Loucy (cell line): ENCODE measurements around the gene MAPK1IP1L.

Source experiments
- H2AFZ ChIP-seq: fragments of 200-600 bp; sonication (generic); 2 replicates; pipeline ENCODE4 v1.6.0; 2016; ENCODE audit warnings: antibody characterized with exemption, mild to moderate bottlenecking, low read length, moderate library complexity
- H3F3A ChIP-seq: fragments of 200-600 bp; 2 replicates; pipeline ENCODE4 v1.6.0; 2016; ENCODE audit warnings: antibody characterized with exemption, low read depth, mild to moderate bottlenecking
- H3K27me3 ChIP-seq: fragments of 200-600 bp; sonication (generic); 2 replicates; pipeline ENCODE4 v1.6.1; 2014; ENCODE audit warnings: low read length, mild to moderate bottlenecking; ENCODE audit not compliant: insufficient read depth, poor library complexity, severe bottlenecking
- H3K36me3 ChIP-seq: fragments of 200-600 bp; sonication (generic); 2 replicates; pipeline ENCODE4 v1.6.1; 2016; ENCODE audit warnings: low read length; ENCODE audit not compliant: insufficient read depth
- H3K4me1 ChIP-seq: fragments of 200-600 bp; sonication (generic); 2 replicates; pipeline ENCODE4 v1.5.1; 2014; ENCODE audit warnings: low read length, mild to moderate bottlenecking; ENCODE audit not compliant: insufficient read depth, poor library complexity, severe bottlenecking
- H3K4me2 ChIP-seq: fragments of 200-600 bp; sonication (generic); 2 replicates; pipeline ENCODE4 v1.6.0; 2014; ENCODE audit warnings: antibody characterized with exemption, low read length, low read depth, mild to moderate bottlenecking; ENCODE audit not compliant: poor library complexity, severe bottlenecking
- H3K4me3 ChIP-seq: fragments of 200-600 bp; sonication (generic); 2 replicates; pipeline ENCODE4 v1.5.1; 2014; ENCODE audit warnings: low read length, mild to moderate bottlenecking, mixed read lengths; ENCODE audit not compliant: poor library complexity, severe bottlenecking
- H3K79me2 ChIP-seq: fragments of 200-600 bp; sonication (generic); 2 replicates; pipeline ENCODE4 v1.6.1; 2014; ENCODE audit warnings: low read length; ENCODE audit not compliant: insufficient read depth
- H3K9ac ChIP-seq: fragments of 200-600 bp; sonication (generic); 2 replicates; pipeline ENCODE4 v1.6.0; 2014; ENCODE audit warnings: mild to moderate bottlenecking, low read depth, low read length, moderate library complexity; ENCODE audit not compliant: poor library complexity, severe bottlenecking
- H3K9me2 ChIP-seq: fragments of 200-600 bp; sonication (generic); replicated peaks from 2 replicates; pipeline ENCODE4 v1.6.1; 2016; ENCODE audit warnings: low read depth, low read length, mixed read lengths
- H3K9me3 ChIP-seq: fragments of 200-600 bp; sonication (generic); 2 replicates; pipeline ENCODE4 v1.6.1; 2014; ENCODE audit warnings: mild to moderate bottlenecking, antibody characterized with exemption, low read length, low read depth; ENCODE audit not compliant: insufficient read depth
- H4K20me1 ChIP-seq: fragments of 200-600 bp; sonication (generic); 2 replicates; pipeline ENCODE4 v1.6.0; 2014; ENCODE audit warnings: antibody characterized with exemption, low read length, mild to moderate bottlenecking; ENCODE audit not compliant: insufficient read depth, poor library complexity, severe bottlenecking
- CTCF ChIP-seq: fragments of 200-600 bp; sonication (generic); conservative IDR thresholded peaks from 2 replicates; pipeline ENCODE4 v1.5.1; 2014; ENCODE audit warnings: mild to moderate bottlenecking, antibody characterized with exemption, low read length
- EZH2phosphoT487 ChIP-seq: fragments of 200-600 bp; IDR thresholded peaks from 2 replicates; pipeline ENCODE4 v1.6.1; 2018; ENCODE audit warnings: antibody characterized with exemption, mild to moderate bottlenecking, moderate library complexity, borderline replicate concordance

Gene MAPK1IP1L

GRCh38 chr14:55116246-55117030 lies 65.0 kb downstream of the MAPK1IP1L start:
- no peaks in the 10 kb centered on the region for H4K20me1 ChIP-seq
- no peaks in the 10 kb centered on the region for H3K27me3 ChIP-seq
- H2AFZ ChIP-seq: no peak overlapping the region; the same call in 1 of the 2 replicates
- no peak overlapping the region for H3K4me2 ChIP-seq
- H3K9ac ChIP-seq: no peak overlapping the region
- no peaks in the 10 kb centered on the region for H3K36me3 ChIP-seq
- no peaks in the 10 kb centered on the region for H3K9me3 ChIP-seq
- no peak for TF ChIP-seq CTCF
- TF ChIP-seq EZH2phosphoT487: no peak
- H3K79me2 ChIP-seq: no peaks in the 10 kb centered on the region
- H3F3A ChIP-seq: no peaks in the 10 kb centered on the region
- H3K4me1 ChIP-seq: peaks cover 10% of the 10 kb centered on the region
- no peak overlapping the region for H3K4me3 ChIP-seq
- H3K9me2 ChIP-seq: no peaks in the 10 kb centered on the region

GRCh38 chr14:55117803-55118441 lies 66.5 kb downstream of the MAPK1IP1L start:
- no peak for TF ChIP-seq EZH2phosphoT487
- Histone ChIP-seq H2AFZ (no peak overlapping the region), H3F3A (no peaks in the 10 kb centered on the region), H3K9me2 (no peaks in the 10 kb centered on the region), H4K20me1 (no peaks in the 10 kb centered on the region), H3K9ac (no peak overlapping the region), H3K79me2 (no peaks in the 10 kb centered on the region), H3K4me3 (no peak overlapping the region), H3K27me3 (no peaks in the 10 kb centered on the region), H3K36me3 (no peaks in the 10 kb centered on the region), H3K9me3 (no peaks in the 10 kb centered on the region), H3K4me1 (peaks cover 10% of the 10 kb centered on the region), H3K4me2 (peak overlapping the region; percentile 6)

- Histone ChIP-seq H3K9ac (no peak overlapping the region), H3K9me3 (no peaks in the 10 kb centered on the region), H3K36me3 (no peaks in the 10 kb centered on the region), H3K4me3 (no peak overlapping the region), H3K27me3 (no peaks in the 10 kb centered on the region), H3F3A (no peaks in the 10 kb centered on the region), H4K20me1 (no peaks in the 10 kb centered on the region), H3K9me2 (no peaks in the 10 kb centered on the region), H2AFZ (no peak overlapping the region), H3K4me1 (peaks cover 10% of the 10 kb centered on the region), H3K79me2 (no peaks in the 10 kb centered on the region), H3K4me2 (no peak overlapping the region)
- TF ChIP-seq CTCF (no peak), EZH2phosphoT487 (no peak)
Measured at GRCh38 chr14:55118761-55119160, 67.3 kb downstream of the MAPK1IP1L start.
